ENCODE data around the gene SGMS1. TPM values are rescaled to one million over a fixed set of nuclear protein-coding genes. Genes with fewer than 3 reads are reported as not detected.

SGMS1 gene
- total RNA-seq, 4 donors from 2014 or later: 64.3 to 132 (median 87.0) TPM

DNA sequence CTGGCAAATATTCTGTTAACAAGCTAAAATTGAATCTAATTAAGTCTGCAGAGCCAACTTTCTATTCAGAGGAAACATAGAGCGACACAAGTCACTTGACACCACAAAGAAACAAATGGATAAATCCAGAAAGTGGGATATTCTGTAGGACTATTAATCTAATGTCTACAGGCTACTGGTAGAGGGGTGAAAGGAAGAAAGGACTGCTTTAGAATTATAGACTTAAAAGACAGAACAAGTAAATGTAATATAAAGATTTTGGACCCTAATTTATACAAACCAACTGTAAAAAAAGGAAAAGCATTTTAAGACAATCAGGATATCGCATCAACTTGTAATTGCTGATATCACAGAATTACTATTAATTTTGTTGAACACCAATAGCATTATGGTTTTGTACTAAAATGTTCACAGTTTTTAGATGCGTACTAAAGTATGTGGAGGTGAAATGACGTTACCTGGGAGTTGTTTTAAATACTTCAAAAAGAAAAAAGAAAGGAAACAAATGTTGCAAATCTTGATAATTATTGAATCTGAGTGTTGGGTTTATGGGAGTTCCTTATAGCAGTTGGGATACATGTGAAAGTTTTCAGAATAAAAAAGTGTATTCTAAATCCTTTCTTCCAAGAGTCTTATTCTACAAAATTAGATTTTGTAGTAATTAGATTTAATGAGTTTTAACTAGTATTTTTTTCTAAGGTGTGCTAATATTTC lies 298.9 kb downstream of the SGMS1 start:
- Histone ChIP-seq H3K4me1 (peaks cover 37 to 52% (median 47%) of the 10 kb centered on the region in 4 donors), H3K36me3 (no peaks in the 10 kb centered on the region), H3K4me3 (no peak overlapping the region), H3K9me3 (no peaks in the 10 kb centered on the region), H3K27ac (replicated peaks in 1 of 4) (peak overlapping the region; percentile 42 to 71 (median 68)), H3K27me3 (no peaks in the 10 kb centered on the region)
- no peak for TF ChIP-seq EP300 (IDR thresholded peaks at IDR 0.05)
- TF ChIP-seq POLR2A (IDR thresholded peaks at IDR 0.05; ENCODE audit: low read depth): no peak
- TF ChIP-seq, protein P1, sequence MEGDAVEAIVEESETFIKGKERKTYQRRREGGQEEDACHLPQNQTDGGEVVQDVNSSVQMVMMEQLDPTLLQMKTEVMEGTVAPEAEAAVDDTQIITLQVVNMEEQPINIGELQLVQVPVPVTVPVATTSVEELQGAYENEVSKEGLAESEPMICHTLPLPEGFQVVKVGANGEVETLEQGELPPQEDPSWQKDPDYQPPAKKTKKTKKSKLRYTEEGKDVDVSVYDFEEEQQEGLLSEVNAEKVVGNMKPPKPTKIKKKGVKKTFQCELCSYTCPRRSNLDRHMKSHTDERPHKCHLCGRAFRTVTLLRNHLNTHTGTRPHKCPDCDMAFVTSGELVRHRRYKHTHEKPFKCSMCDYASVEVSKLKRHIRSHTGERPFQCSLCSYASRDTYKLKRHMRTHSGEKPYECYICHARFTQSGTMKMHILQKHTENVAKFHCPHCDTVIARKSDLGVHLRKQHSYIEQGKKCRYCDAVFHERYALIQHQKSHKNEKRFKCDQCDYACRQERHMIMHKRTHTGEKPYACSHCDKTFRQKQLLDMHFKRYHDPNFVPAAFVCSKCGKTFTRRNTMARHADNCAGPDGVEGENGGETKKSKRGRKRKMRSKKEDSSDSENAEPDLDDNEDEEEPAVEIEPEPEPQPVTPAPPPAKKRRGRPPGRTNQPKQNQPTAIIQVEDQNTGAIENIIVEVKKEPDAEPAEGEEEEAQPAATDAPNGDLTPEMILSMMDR (IDR thresholded peaks at IDR 0.05): no peak
- TF ChIP-seq POLR2AphosphoS5 (IDR thresholded peaks at IDR 0.05): no peak
- WGBS: 74% methylated on average over 4 of the region's 4 CpGs
- DNase-seq (ENCODE audit: extremely low spot score): no peak
- intact Hi-C loops (cut with DNase I): loop anchor here (5.0 kb wide), 1 partner anchor 92 kb away; no protein-coding TSS in a partner anchor

DNA sequence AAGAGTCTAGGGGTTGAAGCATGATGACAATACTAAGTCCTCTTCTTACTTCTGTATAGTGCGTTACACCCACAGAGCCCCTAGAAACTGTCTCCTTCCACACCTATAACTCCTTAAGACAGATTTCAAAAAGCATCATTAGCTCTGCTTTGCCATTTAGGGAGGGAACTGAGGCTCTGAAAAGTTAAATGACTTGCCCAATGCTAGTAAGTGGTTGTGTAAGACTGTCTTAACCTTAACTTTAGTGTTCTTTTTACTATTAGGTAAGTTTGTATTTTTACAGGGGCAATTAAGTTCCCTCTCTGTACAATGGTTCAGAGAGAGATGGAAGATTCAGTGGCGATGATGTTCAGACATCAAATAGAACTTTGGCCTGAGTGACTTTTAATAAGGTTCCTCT lies 299.7 kb downstream of the SGMS1 start:
- Histone ChIP-seq H3K9me3 (no peaks in the 10 kb centered on the region), H3K36me3 (no peaks in the 10 kb centered on the region), H3K4me1 (peaks cover 37 to 52% (median 45%) of the 10 kb centered on the region in 4 donors), H3K27ac (replicated peaks in 1 of 4) (no peak overlapping the region), H3K4me3 (no peak overlapping the region), H3K27me3 (no peaks in the 10 kb centered on the region)
- TF ChIP-seq, protein P1 (IDR thresholded peaks at IDR 0.05): no peak
- TF ChIP-seq POLR2A (IDR thresholded peaks at IDR 0.05; ENCODE audit: low read depth): no peak
- TF ChIP-seq EP300 (IDR thresholded peaks at IDR 0.05): no peak
- TF ChIP-seq POLR2AphosphoS5 (IDR thresholded peaks at IDR 0.05): no peak
- DNase-seq (ENCODE audit: extremely low spot score): no peak
- 93% methylated on average over 2 of the region's 2 CpGs for WGBS
- intact Hi-C loops (cut with DNase I): no loop called here

DNA sequence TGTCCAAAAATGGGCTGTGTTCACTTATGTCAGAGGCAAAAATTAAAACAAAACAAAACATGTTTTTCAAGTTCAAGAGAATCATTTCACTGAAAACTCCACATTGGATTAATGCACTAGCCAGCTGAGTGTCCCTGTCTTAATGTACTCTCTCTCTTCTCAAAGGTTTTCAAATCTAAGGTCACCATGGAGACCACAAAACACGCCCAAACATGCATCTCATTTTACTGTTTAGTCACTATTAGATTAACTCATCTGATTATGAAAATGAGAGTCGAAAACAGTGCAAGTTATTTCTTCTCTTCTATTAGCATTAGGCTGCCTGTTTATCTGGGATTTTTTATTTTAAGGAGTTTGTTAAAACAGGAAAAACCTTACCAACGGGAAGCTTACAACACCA lies 301.7 kb downstream of the SGMS1 start:
- WGBS: 62% methylated on average over 3 of the region's 3 CpGs
- Histone ChIP-seq H3K27ac (replicated peaks in 1 of 4) (no peak overlapping the region), H3K4me3 (no peak overlapping the region), H3K27me3 (no peaks in the 10 kb centered on the region), H3K36me3 (no peaks in the 10 kb centered on the region), H3K4me1 (peaks cover 32 to 49% (median 39%) of the 10 kb centered on the region in 4 donors), H3K9me3 (no peaks in the 10 kb centered on the region)
- intact Hi-C loops (cut with DNase I): no loop called here
- TF ChIP-seq POLR2A (IDR thresholded peaks at IDR 0.05; ENCODE audit: low read depth) (no peak), EP300 (IDR thresholded peaks at IDR 0.05) (no peak), POLR2AphosphoS5 (IDR thresholded peaks at IDR 0.05) (no peak)
- TF ChIP-seq, protein P1 (IDR thresholded peaks at IDR 0.05): no peak
- no peak for DNase-seq (ENCODE audit: extremely low spot score)

DNA sequence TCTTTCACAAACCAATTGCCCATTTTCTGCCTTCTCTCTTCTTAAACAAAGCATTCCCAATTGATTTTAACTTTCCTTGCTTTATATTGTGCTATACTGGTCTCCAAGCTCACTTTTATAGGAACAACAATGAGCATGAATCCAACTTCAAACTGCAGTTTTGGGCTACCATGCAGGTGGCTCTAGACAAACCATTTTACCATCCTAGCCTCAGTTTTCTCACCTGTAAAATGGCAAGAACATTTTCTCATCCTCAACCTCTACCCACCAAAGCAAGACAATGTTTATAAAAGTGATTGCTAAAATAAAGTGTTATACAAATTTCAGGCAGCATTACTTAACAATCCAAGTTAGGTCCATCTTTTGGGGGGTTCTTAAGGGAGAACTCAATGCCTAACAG lies 305.6 kb downstream of the SGMS1 start:
- Histone ChIP-seq H3K27me3 (no peaks in the 10 kb centered on the region), H3K4me1 (peaks cover 14 to 33% (median 24%) of the 10 kb centered on the region in 4 donors), H3K36me3 (no peaks in the 10 kb centered on the region), H3K4me3 (no peak overlapping the region), H3K27ac (replicated peaks in 1 of 4) (no peak overlapping the region), H3K9me3 (no peaks in the 10 kb centered on the region)
- TF ChIP-seq POLR2AphosphoS5 (IDR thresholded peaks at IDR 0.05): no peak
- TF ChIP-seq, protein P1 (IDR thresholded peaks at IDR 0.05): no peak
- no peak for TF ChIP-seq POLR2A (IDR thresholded peaks at IDR 0.05; ENCODE audit: low read depth)
- no peak for TF ChIP-seq EP300 (IDR thresholded peaks at IDR 0.05)
- intact Hi-C loops (cut with DNase I): no loop called here
- no peak for DNase-seq (ENCODE audit: extremely low spot score)
